Smooth muscle cell (in vitro differentiated cells): Measurements from ENCODE around the gene SLC2A6. TPM values are rescaled to one million over a fixed set of nuclear protein-coding genes. Genes with fewer than 3 reads are reported as not detected.

Source experiments
- DNase-seq: peaks from one replicate; lab custom pipeline; 2025; ENCODE audit not compliant: unreplicated experiment; lab: John Stamatoyannopoulos, UW
- H2AFZ ChIP-seq: fragments of 200-600 bp; sonication (generic); 2 replicates; pipeline ENCODE4 v1.6.0; 2016; ENCODE audit warnings: antibody characterized with exemption, low read depth, mild to moderate bottlenecking
- H3F3A ChIP-seq: fragments of 200-600 bp; sonication (generic); 2 replicates; pipeline ENCODE4 v1.6.0; 2017; ENCODE audit warnings: antibody characterized with exemption, low read depth
- H3K27ac ChIP-seq: fragments of 200-600 bp; sonication (generic); 2 replicates; pipeline ENCODE4 v1.5.1; 2016; ENCODE audit warnings: low read depth, mild to moderate bottlenecking
- H3K27me3 ChIP-seq: fragments of 200-600 bp; sonication (generic); 2 replicates; pipeline ENCODE4 v1.6.1; 2016; ENCODE audit warnings: low read depth, mild to moderate bottlenecking
- H3K36me3 ChIP-seq: fragments of 200-600 bp; sonication (generic); 2 replicates; pipeline ENCODE4 v1.5.1; 2016; ENCODE audit warnings: low read depth
- H3K4me1 ChIP-seq: fragments of 200-600 bp; sonication (generic); 2 replicates; pipeline ENCODE4 v1.5.1; 2016; ENCODE audit warnings: low read depth
- H3K4me2 ChIP-seq: fragments of 200-600 bp; sonication (generic); 2 replicates; pipeline ENCODE4 v1.6.0; 2016; ENCODE audit warnings: mild to moderate bottlenecking
- H3K4me3 ChIP-seq: fragments of 200-600 bp; sonication (generic); 2 replicates; pipeline ENCODE4 v1.5.1; 2016; ENCODE audit warnings: mild to moderate bottlenecking
- H3K79me2 ChIP-seq: fragments of 200-600 bp; sonication (generic); 2 replicates; pipeline ENCODE4 v1.6.0; 2016; ENCODE audit warnings: low read depth, mild to moderate bottlenecking
- H3K9ac ChIP-seq: fragments of 200-600 bp; sonication (generic); 2 replicates; pipeline ENCODE4 v1.6.0; 2016; ENCODE audit warnings: low read depth
- H3K9me3 ChIP-seq: fragments of 200-600 bp; sonication (generic); replicated peaks from 2 replicates; pipeline ENCODE4 v1.5.1; 2016; ENCODE audit warnings: low read depth
- H4K20me1 ChIP-seq: fragments of 200-600 bp; sonication (generic); 2 replicates; pipeline ENCODE4 v1.6.0; 2016; ENCODE audit warnings: low read depth
- WGBS: methylation state at CpG from one replicate; pipeline ENCODE4 v1.1.7; 2016; ENCODE audit warnings: low lambda C conversion rate; 5-methylcytosine and 5-hydroxymethylcytosine counted together
- polyA plus RNA-seq: library from polyadenylated mRNA; unstranded; fragments of >200 nt; fragmentation: Nextera tagmentation; extraction: Ambion mirVana; gene quantifications from 2 replicates; pipeline ENCODE4 v1.2.1, GENCODE V29; 2016
- total RNA-seq: library from RNA; depleted of rRNA; stranded (reverse); fragments of >200 nt; gene quantifications from 2 replicates; pipeline ENCODE4 v1.2.3, GENCODE V29; 2014
- TF ChIP-seq, protein P1 (sequence below): fragments of 200-600 bp; sonication (generic); IDR thresholded peaks from 2 replicates; pipeline ENCODE4 v1.5.1; 2017; ENCODE audit warnings: borderline replicate concordance, mild to moderate bottlenecking, antibody characterized with exemption; ENCODE audit not compliant: insufficient read depth, poor library complexity, severe bottlenecking

The SLC2A6 gene
- total and polyA plus RNA-seq, 2 experiments from 2014 or later: 13.8 to 21.0 TPM

DNA sequence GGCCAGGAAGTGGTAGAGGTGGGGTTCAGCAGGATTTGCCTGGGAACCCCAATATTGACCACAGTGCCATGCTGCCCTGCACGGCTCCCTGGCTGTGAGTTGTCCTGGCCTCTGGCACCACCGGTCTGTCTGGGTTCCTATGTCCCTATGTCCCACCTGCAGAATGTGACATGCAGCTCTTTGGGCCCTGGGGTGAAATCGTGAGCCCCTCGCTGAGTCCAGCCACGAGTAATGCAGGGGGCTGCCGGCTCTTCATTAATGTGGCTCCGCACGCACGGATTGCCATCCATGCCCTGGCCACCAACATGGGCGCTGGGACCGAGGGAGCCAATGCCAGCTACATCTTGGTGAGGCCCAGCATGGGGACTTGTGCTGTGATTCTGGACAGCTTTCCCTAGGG lies 21.2 kb downstream of the SLC2A6 start:
- TF ChIP-seq, protein P1, sequence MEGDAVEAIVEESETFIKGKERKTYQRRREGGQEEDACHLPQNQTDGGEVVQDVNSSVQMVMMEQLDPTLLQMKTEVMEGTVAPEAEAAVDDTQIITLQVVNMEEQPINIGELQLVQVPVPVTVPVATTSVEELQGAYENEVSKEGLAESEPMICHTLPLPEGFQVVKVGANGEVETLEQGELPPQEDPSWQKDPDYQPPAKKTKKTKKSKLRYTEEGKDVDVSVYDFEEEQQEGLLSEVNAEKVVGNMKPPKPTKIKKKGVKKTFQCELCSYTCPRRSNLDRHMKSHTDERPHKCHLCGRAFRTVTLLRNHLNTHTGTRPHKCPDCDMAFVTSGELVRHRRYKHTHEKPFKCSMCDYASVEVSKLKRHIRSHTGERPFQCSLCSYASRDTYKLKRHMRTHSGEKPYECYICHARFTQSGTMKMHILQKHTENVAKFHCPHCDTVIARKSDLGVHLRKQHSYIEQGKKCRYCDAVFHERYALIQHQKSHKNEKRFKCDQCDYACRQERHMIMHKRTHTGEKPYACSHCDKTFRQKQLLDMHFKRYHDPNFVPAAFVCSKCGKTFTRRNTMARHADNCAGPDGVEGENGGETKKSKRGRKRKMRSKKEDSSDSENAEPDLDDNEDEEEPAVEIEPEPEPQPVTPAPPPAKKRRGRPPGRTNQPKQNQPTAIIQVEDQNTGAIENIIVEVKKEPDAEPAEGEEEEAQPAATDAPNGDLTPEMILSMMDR: no peak
- H3K27me3 ChIP-seq: no peaks in the 10 kb centered on the region
- DNase-seq: no peak
- no peak overlapping the region for H3K27ac ChIP-seq
- H3K4me2 ChIP-seq: no peak overlapping the region
- no peaks in the 10 kb centered on the region for H3K79me2 ChIP-seq
- no peaks in the 10 kb centered on the region for H3K9me3 ChIP-seq
- peaks cover 13% of the 10 kb centered on the region for H4K20me1 ChIP-seq
- H3K36me3 ChIP-seq: no peaks in the 10 kb centered on the region
- H3F3A ChIP-seq: no peaks in the 10 kb centered on the region
- no peak overlapping the region for H3K9ac ChIP-seq
- peaks cover 12% of the 10 kb centered on the region for H3K4me1 ChIP-seq
- H3K4me3 ChIP-seq: no peak overlapping the region
- 96% methylated on average over 11 of the region's 11 CpGs for WGBS
- H2AFZ ChIP-seq: no peak overlapping the region

DNA sequence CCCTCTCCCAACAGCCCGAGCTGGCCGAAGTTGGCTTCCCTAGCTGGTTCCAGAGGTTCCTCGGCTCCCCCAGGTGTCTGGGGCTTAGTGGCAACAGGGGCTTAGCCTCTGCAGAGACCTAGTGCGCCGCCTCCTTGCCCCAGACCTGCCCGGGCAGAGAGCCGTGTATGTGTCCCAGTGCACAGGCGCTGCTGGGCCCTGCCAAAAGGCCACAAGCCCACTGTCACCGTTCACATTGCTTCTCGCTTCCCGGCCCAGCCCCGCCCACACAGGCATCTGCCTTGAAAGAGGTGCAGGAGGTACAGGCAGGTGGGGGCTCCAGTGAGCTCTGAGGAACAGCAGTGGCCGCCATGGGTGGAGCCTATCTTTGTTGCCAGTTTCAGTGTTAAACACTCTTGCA lies 21.7 kb downstream of the SLC2A6 start:
- TF ChIP-seq, protein P1: no peak

DNA sequence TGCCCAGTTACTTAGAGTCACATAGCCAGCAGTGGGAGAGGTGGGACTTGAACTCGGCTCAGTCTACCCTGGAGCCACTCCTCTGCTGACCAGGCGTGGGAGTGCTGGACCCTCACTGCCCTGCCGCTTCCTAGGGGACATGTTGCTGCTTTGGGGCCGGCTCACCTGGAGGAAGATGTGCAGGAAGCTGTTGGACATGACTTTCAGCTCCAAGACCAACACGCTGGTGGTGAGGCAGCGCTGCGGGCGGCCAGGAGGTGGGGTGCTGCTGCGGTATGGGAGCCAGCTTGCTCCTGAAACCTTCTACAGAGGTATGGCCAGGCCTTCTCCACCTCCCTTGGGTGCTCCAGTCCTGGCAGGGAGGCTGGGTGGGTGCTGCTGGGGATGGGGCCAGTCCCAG lies 22.5 kb downstream of the SLC2A6 start:
- Histone ChIP-seq H3K79me2 (no peaks in the 10 kb centered on the region), H3K4me3 (no peak overlapping the region), H4K20me1 (no peaks in the 10 kb centered on the region), H3K27me3 (no peaks in the 10 kb centered on the region), H3K27ac (no peak overlapping the region), H3K4me1 (peaks cover 10% of the 10 kb centered on the region), H2AFZ (no peak overlapping the region), H3K36me3 (no peaks in the 10 kb centered on the region), H3K9me3 (no peaks in the 10 kb centered on the region), H3K4me2 (no peak overlapping the region), H3F3A (no peaks in the 10 kb centered on the region), H3K9ac (no peak overlapping the region)
- no peak for DNase-seq
- WGBS: 93% methylated on average over 9 of the region's 9 CpGs
- TF ChIP-seq, protein P1: no peak

More for the DNA sequence above, 21.7 kb downstream of the SLC2A6 start:
- no peak overlapping the region for H3K4me3 ChIP-seq
- peaks cover 12% of the 10 kb centered on the region for H3K4me1 ChIP-seq
- no peaks in the 10 kb centered on the region for H3F3A ChIP-seq
- H4K20me1 ChIP-seq: peaks cover 8% of the 10 kb centered on the region
- H3K79me2 ChIP-seq: no peaks in the 10 kb centered on the region
- no peak overlapping the region for H2AFZ ChIP-seq
- WGBS: 90% methylated on average over 13 of the region's 13 CpGs
- no peak overlapping the region for H3K9ac ChIP-seq
- no peak overlapping the region for H3K4me2 ChIP-seq
- no peaks in the 10 kb centered on the region for H3K36me3 ChIP-seq
- H3K27me3 ChIP-seq: no peaks in the 10 kb centered on the region
- H3K27ac ChIP-seq: no peak overlapping the region
- H3K9me3 ChIP-seq: no peaks in the 10 kb centered on the region
- DNase-seq: no peak

DNA sequence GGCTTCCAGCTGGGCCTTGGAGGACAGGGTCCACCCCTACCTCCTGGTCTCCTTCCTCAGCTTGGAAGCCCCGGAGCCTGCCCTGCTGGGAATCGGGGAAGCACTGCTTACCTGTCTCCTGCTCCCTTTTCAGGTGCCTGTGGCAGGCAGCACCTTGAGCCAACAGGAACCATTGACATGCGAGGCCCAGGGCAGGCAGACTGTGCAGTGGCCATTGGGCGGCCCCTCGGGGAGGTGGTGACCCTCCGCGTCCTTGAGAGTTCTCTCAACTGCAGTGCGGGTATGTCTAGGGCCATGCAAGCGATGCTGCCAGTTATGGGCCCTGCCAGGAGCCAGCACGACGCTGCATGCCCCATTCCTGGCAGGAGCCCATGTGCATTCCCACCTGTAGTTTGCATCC lies 23.0 kb downstream of the SLC2A6 start:
- Histone ChIP-seq H3K27ac (no peak overlapping the region), H3K4me2 (no peak overlapping the region)
- TF ChIP-seq, protein P1: no peak

More for the DNA sequence above, 23.0 kb downstream of the SLC2A6 start:
- H3K4me3 ChIP-seq: no peak overlapping the region
- no peaks in the 10 kb centered on the region for H3K36me3 ChIP-seq
- WGBS: 93% methylated on average over 11 of the region's 11 CpGs
- no peak for DNase-seq
- no peaks in the 10 kb centered on the region for H3F3A ChIP-seq
- H3K9me3 ChIP-seq: no peaks in the 10 kb centered on the region
- no peak overlapping the region for H3K9ac ChIP-seq
- no peak overlapping the region for H2AFZ ChIP-seq
- H3K4me1 ChIP-seq: peaks cover 6% of the 10 kb centered on the region
- H3K27me3 ChIP-seq: no peaks in the 10 kb centered on the region
- H3K79me2 ChIP-seq: no peaks in the 10 kb centered on the region
- no peaks in the 10 kb centered on the region for H4K20me1 ChIP-seq
